ENCODE data around the gene PEBP1.
A peak's percentile ranks its signal among the peaks of the same experiment; 100 is the strongest.
"Not testable (repeated sequence)": the region's sequence is repeated elsewhere in the genome, so short reads cannot be mapped to it uniquely, and the experiment has no call there.

The PEBP1 gene

DNA sequence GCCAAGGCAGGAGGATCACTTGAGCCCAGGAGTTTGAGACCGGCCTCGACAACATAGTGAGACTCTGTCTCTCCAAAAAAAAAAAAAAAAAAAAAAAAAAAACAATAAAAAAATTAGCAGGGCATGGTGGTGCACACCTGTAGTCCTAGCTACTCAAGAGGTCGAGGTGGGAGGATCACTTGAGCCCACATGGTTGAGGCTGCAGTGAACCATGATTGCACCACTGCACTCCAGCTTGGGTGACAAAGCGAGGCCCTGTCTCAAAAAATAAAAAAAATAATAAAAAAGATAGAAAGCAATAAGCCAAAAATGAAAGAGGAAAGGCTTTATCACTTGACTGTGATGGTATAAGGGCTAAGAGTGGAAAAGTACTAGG, 10.2 kb upstream of the PEBP1 start:
- DNase-seq (ENCODE audit: low read depth) = no peak
- H3K4me3 ChIP-seq (ENCODE audit: low read depth, low read length) = no peak overlapping the region
- TF ChIP-seq POLR2A (IDR thresholded peaks at IDR 0.05; ENCODE audit: extremely low read depth, insufficient read length) (no peak), MYC (IDR thresholded peaks at IDR 0.05; ENCODE audit: low read depth, low read length) (no peak)
- TF ChIP-seq, protein P1, sequence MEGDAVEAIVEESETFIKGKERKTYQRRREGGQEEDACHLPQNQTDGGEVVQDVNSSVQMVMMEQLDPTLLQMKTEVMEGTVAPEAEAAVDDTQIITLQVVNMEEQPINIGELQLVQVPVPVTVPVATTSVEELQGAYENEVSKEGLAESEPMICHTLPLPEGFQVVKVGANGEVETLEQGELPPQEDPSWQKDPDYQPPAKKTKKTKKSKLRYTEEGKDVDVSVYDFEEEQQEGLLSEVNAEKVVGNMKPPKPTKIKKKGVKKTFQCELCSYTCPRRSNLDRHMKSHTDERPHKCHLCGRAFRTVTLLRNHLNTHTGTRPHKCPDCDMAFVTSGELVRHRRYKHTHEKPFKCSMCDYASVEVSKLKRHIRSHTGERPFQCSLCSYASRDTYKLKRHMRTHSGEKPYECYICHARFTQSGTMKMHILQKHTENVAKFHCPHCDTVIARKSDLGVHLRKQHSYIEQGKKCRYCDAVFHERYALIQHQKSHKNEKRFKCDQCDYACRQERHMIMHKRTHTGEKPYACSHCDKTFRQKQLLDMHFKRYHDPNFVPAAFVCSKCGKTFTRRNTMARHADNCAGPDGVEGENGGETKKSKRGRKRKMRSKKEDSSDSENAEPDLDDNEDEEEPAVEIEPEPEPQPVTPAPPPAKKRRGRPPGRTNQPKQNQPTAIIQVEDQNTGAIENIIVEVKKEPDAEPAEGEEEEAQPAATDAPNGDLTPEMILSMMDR (IDR thresholded peaks at IDR 0.05; ENCODE audit: low read depth, low read length) = no peak
- TF ChIP-seq, protein P2, sequence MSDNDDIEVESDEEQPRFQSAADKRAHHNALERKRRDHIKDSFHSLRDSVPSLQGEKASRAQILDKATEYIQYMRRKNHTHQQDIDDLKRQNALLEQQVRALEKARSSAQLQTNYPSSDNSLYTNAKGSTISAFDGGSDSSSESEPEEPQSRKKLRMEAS (IDR thresholded peaks at IDR 0.05; ENCODE audit: low read depth, low read length) = no peak

DNA sequence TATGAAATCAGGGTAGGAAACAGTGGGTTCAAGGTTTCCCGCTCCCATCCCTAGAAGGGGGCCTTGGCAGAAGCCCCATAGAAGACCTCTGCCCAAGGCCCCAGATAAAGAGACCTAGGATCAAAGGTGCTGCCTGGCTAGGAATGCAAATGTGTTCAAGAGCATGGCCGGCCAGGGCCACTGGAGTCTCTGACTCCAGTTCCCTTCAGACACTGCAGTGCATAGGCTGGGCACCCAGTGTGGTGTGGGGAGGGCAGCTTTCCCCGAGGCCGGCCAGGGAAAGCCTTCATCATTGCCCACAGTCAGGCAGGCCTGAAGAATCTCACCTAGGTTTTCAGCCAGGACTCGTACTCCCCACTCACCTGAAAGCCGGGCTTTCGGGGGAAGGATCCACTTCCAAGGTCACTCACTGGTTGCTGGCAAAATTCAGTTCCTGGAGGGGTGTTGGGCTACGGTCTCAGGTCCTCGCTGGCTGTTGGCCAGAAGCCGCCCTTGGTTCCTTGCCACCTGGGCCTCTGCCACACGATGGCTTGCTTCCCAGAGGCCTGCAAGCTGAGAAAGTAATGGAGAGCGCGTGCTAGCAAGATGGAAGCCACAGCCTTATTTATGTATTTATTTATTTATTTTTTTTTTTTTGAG, 9.7 kb upstream of the PEBP1 start:
- no peak overlapping the region for H3K4me3 ChIP-seq (ENCODE audit: low read depth, low read length)
- no peak for DNase-seq (ENCODE audit: low read depth)
- TF ChIP-seq, protein P1 (IDR thresholded peaks at IDR 0.05; ENCODE audit: low read depth, low read length) = no peak
- TF ChIP-seq MYC (IDR thresholded peaks at IDR 0.05; ENCODE audit: low read depth, low read length) = no peak
- TF ChIP-seq POLR2A (IDR thresholded peaks at IDR 0.05; ENCODE audit: extremely low read depth, insufficient read length) = no peak
- TF ChIP-seq, protein P2 (IDR thresholded peaks at IDR 0.05; ENCODE audit: low read depth, low read length) = no peak

DNA sequence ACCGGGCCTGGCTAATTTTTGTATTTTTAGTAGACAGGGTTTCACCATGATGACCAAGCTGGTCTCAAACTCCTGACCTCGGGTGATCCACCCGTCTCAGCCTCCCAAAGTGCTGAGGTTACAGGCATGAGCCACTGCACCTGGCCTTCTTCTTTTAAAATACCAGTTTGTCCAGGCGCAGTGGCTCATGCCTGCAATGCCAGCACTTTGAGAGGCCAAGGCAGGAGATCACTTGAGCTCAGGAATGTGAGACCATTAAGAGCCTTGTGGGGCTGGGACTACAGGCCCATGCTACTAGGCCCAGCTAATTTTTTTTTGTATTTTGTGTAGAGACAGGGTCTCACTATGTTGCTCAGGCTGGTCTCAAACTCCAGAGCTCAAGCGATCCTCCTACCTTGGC, 8.1 kb upstream of the PEBP1 start:
- no peak for DNase-seq (ENCODE audit: low read depth)
- no peak overlapping the region for H3K4me3 ChIP-seq (ENCODE audit: low read depth, low read length)
- TF ChIP-seq, protein P2 (IDR thresholded peaks at IDR 0.05; ENCODE audit: low read depth, low read length) = no peak
- TF ChIP-seq POLR2A (IDR thresholded peaks at IDR 0.05; ENCODE audit: extremely low read depth, insufficient read length) (no peak), MYC (IDR thresholded peaks at IDR 0.05; ENCODE audit: low read depth, low read length) (no peak)
- TF ChIP-seq, protein P1 (IDR thresholded peaks at IDR 0.05; ENCODE audit: low read depth, low read length) = no peak

DNA sequence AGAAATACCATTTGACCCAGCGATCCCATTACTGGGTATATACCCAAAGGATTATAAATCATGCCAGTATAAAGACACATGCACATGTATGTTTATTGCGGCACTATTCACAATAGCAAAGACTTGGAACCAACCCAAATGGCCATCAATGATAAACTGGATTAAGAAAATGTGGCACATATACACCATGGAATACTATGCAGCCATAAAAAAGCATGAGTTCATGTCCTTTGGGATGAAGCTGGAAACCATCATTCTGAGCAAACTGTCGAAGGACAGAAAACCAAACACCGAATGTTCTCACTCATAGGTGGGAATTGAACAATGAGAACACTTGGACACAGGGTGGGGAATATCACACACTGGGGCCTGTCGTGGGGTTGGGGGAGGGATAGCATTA, 6.5 kb upstream of the PEBP1 start:
- not testable (repeated sequence) for H3K4me3 ChIP-seq (ENCODE audit: low read depth, low read length)

DNA sequence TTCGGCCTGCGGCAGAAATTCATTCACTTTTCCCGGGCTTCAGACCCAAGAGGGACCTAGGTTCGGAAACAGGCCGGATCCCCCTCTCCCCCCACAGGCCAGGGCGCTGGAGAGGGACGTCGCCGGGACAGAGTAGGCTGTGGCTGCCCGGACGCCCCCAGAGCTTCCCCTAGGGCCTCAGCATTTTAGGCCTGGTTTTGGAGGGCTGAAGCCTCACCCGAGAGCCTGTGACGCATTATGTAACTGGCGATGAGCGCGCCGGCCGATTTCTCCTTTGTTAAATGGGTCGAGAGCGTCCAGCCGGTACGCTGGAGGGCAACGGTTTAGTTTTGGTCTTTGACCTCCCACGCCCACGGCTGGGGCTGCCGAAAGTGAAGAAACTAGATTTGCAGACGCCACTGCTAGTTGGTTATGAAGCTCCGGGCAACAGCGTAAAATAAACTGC, 657 bp downstream of the PEBP1 start:
- H3K4me3 ChIP-seq (ENCODE audit: low read depth, low read length) = peak overlapping the region; percentile 77
- 0 out of 2 replicates have a peak, but pooled peaks have one; percentile 8 for TF ChIP-seq MYC (IDR thresholded peaks at IDR 0.05; ENCODE audit: low read depth, low read length)
- TF ChIP-seq, protein P2 (IDR thresholded peaks at IDR 0.05; ENCODE audit: low read depth, low read length) = no peak
- no peak for TF ChIP-seq POLR2A (IDR thresholded peaks at IDR 0.05; ENCODE audit: extremely low read depth, insufficient read length)
- TF ChIP-seq, protein P1 (IDR thresholded peaks at IDR 0.05; ENCODE audit: low read depth, low read length) = no peak
- peak; percentile 82 for DNase-seq (ENCODE audit: low read depth)

More for the DNA sequence above, 6.5 kb upstream of the PEBP1 start:
- DNase-seq (ENCODE audit: low read depth) = not testable (repeated sequence)

GRCh38 chr12:118137148-118137678, 1.3 kb downstream of the PEBP1 start:
- H3K4me3 ChIP-seq (ENCODE audit: low read depth, low read length) = peak overlapping the region; percentile 77

More at GRCh38 chr12:118137148-118137678, 1.3 kb downstream of the PEBP1 start:
- TF ChIP-seq, protein P1 (IDR thresholded peaks at IDR 0.05; ENCODE audit: low read depth, low read length) = no peak
- TF ChIP-seq POLR2A (IDR thresholded peaks at IDR 0.05; ENCODE audit: extremely low read depth, insufficient read length) (no peak), MYC (IDR thresholded peaks at IDR 0.05; ENCODE audit: low read depth, low read length) (no peak)
- TF ChIP-seq, protein P2 (IDR thresholded peaks at IDR 0.05; ENCODE audit: low read depth, low read length) = no peak
- no peak for DNase-seq (ENCODE audit: low read depth)
